SK-N-SH (cell line): Measurements from ENCODE around the gene WWP2. TPM values are rescaled to one million over a fixed set of nuclear protein-coding genes. Genes with fewer than 3 reads are reported as not detected.
A peak's percentile ranks its signal among the peaks of the same experiment; 100 is the strongest.
"Not testable (repeated sequence)": the region's sequence is repeated elsewhere in the genome, so short reads cannot be mapped to it uniquely, and the experiment has no call there.

Experiments used
- CTCF ChIA-PET: fragments of 300-600, 350-600 bp; formaldehyde crosslinking; extraction: SDS; loops from one replicate; lab custom pipeline; 2021; lab: Yijun Ruan, JAX
- POLR2A ChIA-PET: fragments of 350-600 bp; sonication (Branson Sonifier 250); formaldehyde crosslinking; extraction: SDS; loops from one replicate; lab custom pipeline; 2020; ENCODE audit warnings: antibody characterized with exemption, inconsistent platforms; lab: Yijun Ruan, JAX
- DNase-seq: peaks from one replicate; pipeline ENCODE4 v3.0.0; 2012
- H2AFZ ChIP-seq: fragments of 200-600 bp; sonication (generic); 2 replicates; pipeline ENCODE4 v1.8.1; 2016; ENCODE audit warnings: antibody characterized with exemption, mild to moderate bottlenecking, low read depth
- H3F3A ChIP-seq: fragments of 200-600 bp; sonication (generic); replicated peaks from 2 replicates; pipeline ENCODE3; 2016; ENCODE audit warnings: antibody characterized with exemption, mild to moderate bottlenecking; ENCODE audit not compliant: insufficient read depth
- H3K27ac ChIP-seq, 2 experiments: fragments of 200-500 bp in 1 of 2; fragments of 200-600 bp in 1 of 2; sonication (Bioruptor generic) in 1 of 2; sonication (generic), shearing (Covaris generic) in 1 of 2; 2 replicates each; pipeline versions ENCODE4 v1.5.1 to v1.6.1; 2014 to 2016; ENCODE audit warnings: low read depth in 2 of 2, inconsistent platforms in 1 of 2, low read length in 1 of 2, mild to moderate bottlenecking in 1 of 2, mixed read lengths in 1 of 2
- H3K27me3 ChIP-seq: fragments of 200-600 bp; sonication (generic), shearing (Covaris generic); 2 replicates; pipeline ENCODE4 v1.6.1; 2016; ENCODE audit warnings: mixed run types; ENCODE audit not compliant: insufficient read depth
- H3K36me3 ChIP-seq, 2 experiments: fragments of 200-500 bp in 1 of 2; fragments of 200-600 bp in 1 of 2; sonication (Bioruptor generic) in 1 of 2; sonication (generic) in 1 of 2; replicated peaks in 1 of 2; 2 replicates each; pipeline versions ENCODE3 to v1.5.1; 2014 to 2016; ENCODE audit warnings: low read length in 1 of 2, mild to moderate bottlenecking in 1 of 2; ENCODE audit not compliant: insufficient read depth in 2 of 2, control insufficient read depth in 1 of 2
- H3K4me1 ChIP-seq, 2 experiments: fragments of 200-500 bp in 1 of 2; fragments of 200-600 bp in 1 of 2; sonication (Bioruptor generic) in 1 of 2; sonication (generic), shearing (Covaris generic) in 1 of 2; 2 replicates each; pipeline versions ENCODE4 v1.5.1 to v1.6.1; 2014 to 2016; ENCODE audit warnings: low read depth in 1 of 2, low read length in 1 of 2, mixed run types in 1 of 2; ENCODE audit not compliant: insufficient read depth in 2 of 2, control insufficient read depth in 1 of 2
- H3K4me2 ChIP-seq: fragments of 200-600 bp; sonication (generic), shearing (Covaris generic); 2 replicates; pipeline ENCODE4 v1.6.1; 2017; ENCODE audit warnings: mixed run types
- H3K4me3 ChIP-seq, 2 experiments: fragments of 200-500 bp in 1 of 2; fragments of 200-600 bp in 1 of 2; sonication (Bioruptor generic) in 1 of 2; sonication (generic), shearing (Covaris generic) in 1 of 2; 2 replicates each; pipeline versions ENCODE4 v1.5.1 to v1.8.1; 2014 to 2016; ENCODE audit warnings: low read depth in 2 of 2, inconsistent platforms in 1 of 2, low read length in 1 of 2, mild to moderate bottlenecking in 1 of 2, mixed read lengths in 1 of 2, moderate library complexity in 1 of 2
- H3K79me2 ChIP-seq: fragments of 200-600 bp; sonication (generic); 2 replicates; pipeline ENCODE4 v1.8.1; 2017; ENCODE audit warnings: mild to moderate bottlenecking; ENCODE audit not compliant: insufficient read depth
- H3K9ac ChIP-seq: fragments of 200-600 bp; sonication (generic); 2 replicates; pipeline ENCODE4 v1.6.1; 2017; ENCODE audit warnings: mixed run types
- H3K9me2 ChIP-seq: fragments of 200-600 bp; sonication (generic); 2 replicates; pipeline ENCODE4 v1.6.1; 2017; ENCODE audit warnings: mixed run types
- H3K9me3 ChIP-seq: fragments of 200-600 bp; sonication (generic); 2 replicates; pipeline ENCODE4 v1.6.1; 2017; ENCODE audit warnings: mixed run types, mild to moderate bottlenecking, moderate library complexity
- H4K20me1 ChIP-seq: fragments of 200-600 bp; sonication (generic); 2 replicates; pipeline ENCODE4 v1.6.1; 2017; ENCODE audit warnings: mild to moderate bottlenecking, mixed run types; ENCODE audit not compliant: insufficient read depth
- JUND ChIP-seq: IDR thresholded peaks from 2 replicates; pipeline ENCODE4 v1.4.0; 2012
- MXI1 ChIP-seq: IDR thresholded peaks from 2 replicates; pipeline ENCODE4 v1.6.1; 2012; ENCODE audit warnings: mild to moderate bottlenecking, low read depth, low read length, improper control_type of control experiment
- RAD21 ChIP-seq: IDR thresholded peaks from 2 replicates; pipeline ENCODE4 v1.6.1; 2012; ENCODE audit warnings: mild to moderate bottlenecking, low read length
- RFX5 ChIP-seq: IDR thresholded peaks from 2 replicates; pipeline ENCODE4 v1.6.1; 2012; ENCODE audit warnings: mild to moderate bottlenecking, improper control_type of control experiment, low read length
- SMC3 ChIP-seq: IDR thresholded peaks from 2 replicates; pipeline ENCODE4 v1.6.1; 2012; ENCODE audit warnings: low read depth, low read length, improper control_type of control experiment
- YY1 ChIP-seq: IDR thresholded peaks from 2 replicates; pipeline ENCODE4 v1.4.0; 2012; ENCODE audit warnings: low read depth, mild to moderate bottlenecking
- WGBS: methylation state at CpG from one replicate; pipeline ENCODE4 v1.1.6; 2017; ENCODE audit warnings: low lambda C conversion rate; 5-methylcytosine and 5-hydroxymethylcytosine counted together
- polyA plus RNA-seq, 3 experiments: library from polyadenylated mRNA; depleted of rRNA; stranded (reverse); fragments of >200 nt; gene quantifications; 2 replicates each; pipeline ENCODE4 v1.2.3, GENCODE V29; 2012

Gene WWP2
- polyA plus RNA-seq, 1 of the 3 experiments (the other 2 are of a cell fraction), result 13.3 TPM

- ChIA-PET POLR2A (interaction anchor here (0.8 to 3.0 kb wide), 2 partner anchors 13 to 27 kb away, joined by 3 to 12 read pairs; partner anchors contain the start of gene NOB1), CTCF (interaction anchor here (0.7 to 3.6 kb wide), 4 partner anchors 8 to 40 kb away, joined by 3 to 19 read pairs (median 8); partner anchors contain the start of gene NOB1)
- H3K4me1 ChIP-seq, result peaks cover 17 to 18% of the 10 kb centered on the region in 2 experiments; a peak in 3 of 4 replicates
- peak overlapping the region; percentile 97 for H3K4me2 ChIP-seq
- WGBS, result 89% methylated on average over 5 of the region's 5 CpGs
- H4K20me1 ChIP-seq, result no peaks in the 10 kb centered on the region
- no peaks in the 10 kb centered on the region for H3K27me3 ChIP-seq
- H3K9ac ChIP-seq, result no peak overlapping the region
- H3K27ac ChIP-seq, result no peak overlapping the region; a peak in 1 of 4 replicates
- H3K79me2 ChIP-seq, result peaks cover 45% of the 10 kb centered on the region
- no peak overlapping the region for H2AFZ ChIP-seq
- no peaks in the 10 kb centered on the region for H3K9me3 ChIP-seq
- no peak for TF ChIP-seq RAD21
- no peak for TF ChIP-seq MXI1
- TF ChIP-seq SMC3, result no peak
- TF ChIP-seq JUND, result no peak
- TF ChIP-seq YY1, result no peak
- no peak for TF ChIP-seq RFX5
- no peaks in the 10 kb centered on the region for H3K9me2 ChIP-seq
- no peak for DNase-seq
- H3K36me3 ChIP-seq, result peaks cover 0 to 3% of the 10 kb centered on the region in 2 experiments
- H3K4me3 ChIP-seq, result no peak overlapping the region
- peaks cover 31% of the 10 kb centered on the region for H3F3A ChIP-seq
These were observed 34.2 kb upstream of the WWP2 start for GRCh38 chr16:69727916-69728270.

DNA sequence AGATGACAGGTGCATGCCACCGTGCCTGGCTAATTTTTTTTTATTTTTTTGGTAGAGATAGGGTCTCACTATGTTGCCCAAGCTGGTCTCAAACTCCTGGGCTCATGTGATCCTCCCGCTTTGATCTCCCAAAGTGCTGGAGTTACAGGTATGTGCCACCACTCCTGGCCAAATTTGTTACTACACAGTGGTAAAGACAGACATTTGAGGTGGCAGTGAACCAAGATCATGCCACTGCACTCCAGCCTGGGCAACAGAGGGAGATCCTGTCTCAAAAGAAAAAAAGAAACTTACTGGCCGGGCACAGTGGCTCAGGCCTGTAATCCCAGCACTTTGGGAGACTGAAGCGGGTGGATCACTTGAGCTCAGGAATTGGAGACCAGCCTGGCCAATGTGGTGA, 33.1 kb upstream of the WWP2 start:
- CTCF ChIA-PET, result interaction anchor here (0.8 to 1.7 kb wide), 2 partner anchors 26 to 332 kb away, joined by 3 to 11 read pairs; partner anchors contain the start of gene NOB1

DNA sequence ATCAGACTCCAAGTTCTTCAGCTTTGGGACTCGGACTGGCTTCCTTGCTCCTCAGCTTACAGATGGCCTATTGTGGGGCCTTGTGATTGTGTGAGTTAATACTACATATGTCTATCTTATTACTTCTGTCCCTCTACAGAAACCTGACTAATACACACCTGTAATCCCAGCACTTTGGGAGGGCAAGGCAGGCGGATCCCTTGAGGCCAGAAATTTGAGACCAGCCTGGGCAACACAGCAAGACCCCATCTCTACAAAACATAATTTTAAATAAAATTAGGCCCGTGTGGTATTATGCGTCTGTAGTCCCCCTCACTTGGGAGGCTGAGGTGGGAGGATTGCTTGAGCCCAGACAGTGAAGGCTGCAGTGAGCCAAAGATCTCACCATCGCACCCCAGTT, 30.9 kb upstream of the WWP2 start:
- H3K9me2 ChIP-seq, H4K20me1 ChIP-seq, H2AFZ ChIP-seq, POLR2A ChIA-PET, H3K4me3 ChIP-seq, H3K27me3 ChIP-seq, H3K36me3 ChIP-seq, DNase-seq, H3K9me3 ChIP-seq, H3K9ac ChIP-seq, H3K27ac ChIP-seq, H3K4me2 ChIP-seq: not testable (repeated sequence)
- 84% methylated on average over 5 of the region's 5 CpGs for WGBS
- H3K4me1 ChIP-seq, result peaks cover 11 to 14% of the 10 kb centered on the region in 2 experiments; a peak in 2 of 4 replicates
- peaks cover 11% of the 10 kb centered on the region; the same call in 1 of the 2 replicates for H3K79me2 ChIP-seq
- peaks cover 12% of the 10 kb centered on the region for H3F3A ChIP-seq
- CTCF ChIA-PET, result interaction anchor here (0.9 to 1.8 kb wide), 2 partner anchors 11 to 23 kb away, joined by 3 to 4 read pairs; partner anchors contain the start of gene NOB1

More for the DNA sequence above, 33.1 kb upstream of the WWP2 start:
- DNase-seq, H3K4me2 ChIP-seq, H3K9ac ChIP-seq, H2AFZ ChIP-seq, H4K20me1 ChIP-seq, H3K27me3 ChIP-seq, POLR2A ChIA-PET, H3K4me3 ChIP-seq, H3K9me2 ChIP-seq, H3K27ac ChIP-seq, H3K36me3 ChIP-seq, H3K9me3 ChIP-seq: not testable (repeated sequence)
- Histone ChIP-seq H3K4me1 (peaks cover 17 to 18% of the 10 kb centered on the region in 2 experiments; a peak in 3 of 4 replicates), H3K79me2 (peaks cover 34% of the 10 kb centered on the region), H3F3A (peaks cover 27% of the 10 kb centered on the region)
- 98% methylated on average over 4 of the region's 4 CpGs for WGBS
